Measurements from ENCODE around the gene RAPGEF2. TPM values are rescaled to one million over a fixed set of nuclear protein-coding genes. Genes with fewer than 3 reads are reported as not detected.

Gene RAPGEF2
- total and polyA plus RNA-seq, 2 experiments from 2014 or later: 10.2 to 63.1 TPM

GRCh38 chr4:159278399-159278798 lies 175.5 kb downstream of the RAPGEF2 start (continued):
- TF ChIP-seq ZNF462 (CRISPR knock-in tag; IDR thresholded peaks at IDR 0.05) (no peak), ZNF114 (CRISPR knock-in tag; IDR thresholded peaks at IDR 0.05) (no peak), EZH2 (IDR thresholded peaks at IDR 0.05; ENCODE audit: low read depth, unreplicated experiment) (no peak), REST (IDR thresholded peaks at IDR 0.05; ENCODE audit: unreplicated experiment) (no peak), ZNF331 (CRISPR knock-in tag; IDR thresholded peaks at IDR 0.05; ENCODE audit: low read depth) (no peak), EZH2phosphoT487 (IDR thresholded peaks at IDR 0.05; ENCODE audit: unreplicated experiment) (no peak), JUNB (IDR thresholded peaks at IDR 0.05; ENCODE audit: unreplicated experiment) (no peak)
